ENCODE measurements around the gene TNFRSF1B.
"Not testable (repeated sequence)": the region's sequence is repeated elsewhere in the genome, so short reads cannot be mapped to it uniquely, and the experiment has no call there.

Gene TNFRSF1B

GRCh38 chr1:12222700-12223099, 55.9 kb downstream of the TNFRSF1B start:
- not testable (repeated sequence) for DNase-seq (ENCODE audit: low spot score)

DNA sequence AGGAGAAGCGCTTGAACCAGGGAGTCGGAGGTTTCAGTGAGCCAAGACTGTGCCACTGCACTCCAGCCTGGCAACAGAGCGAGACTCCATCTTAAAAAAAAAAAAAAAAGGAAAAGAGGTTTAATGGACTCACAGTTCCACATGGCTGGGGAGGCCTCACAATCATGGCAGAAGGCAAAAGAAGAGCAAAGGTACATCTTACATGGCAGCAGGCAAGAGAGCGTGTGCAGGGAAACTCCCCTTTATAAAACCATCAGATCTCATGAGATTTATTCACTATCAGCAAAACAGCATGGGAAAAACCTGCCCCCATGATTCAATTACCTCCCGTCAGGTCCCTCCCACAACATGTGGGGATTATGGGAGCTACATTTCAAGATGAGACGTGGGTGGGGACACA, 57.3 kb downstream of the TNFRSF1B start:
- not testable (repeated sequence) for DNase-seq (ENCODE audit: low spot score)

GRCh38 chr1:12228979-12229378, 62.2 kb downstream of the TNFRSF1B start:
- no peak for DNase-seq (ENCODE audit: low spot score)

DNA sequence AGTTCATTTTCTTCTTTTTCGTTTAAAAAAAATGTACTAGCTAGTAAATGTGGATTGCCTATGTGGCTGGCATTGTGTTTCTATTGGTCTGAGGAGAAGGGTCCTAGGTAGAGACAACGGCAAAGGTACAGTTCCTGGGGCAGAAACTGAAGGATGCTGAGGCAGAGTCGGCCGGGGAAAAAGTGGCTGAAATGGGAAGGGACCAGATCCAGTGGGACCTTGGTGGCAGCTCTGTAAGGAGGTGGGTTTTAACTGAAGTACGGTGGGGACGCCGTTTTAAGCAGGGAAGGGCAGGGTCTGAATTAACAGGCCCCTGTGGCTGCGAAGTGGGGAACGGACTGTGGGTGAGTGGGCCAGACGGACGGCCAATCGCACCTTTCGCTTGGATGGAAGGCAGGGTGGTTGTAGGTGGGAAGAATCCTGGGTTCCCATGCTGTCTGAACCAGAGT, 62.6 kb downstream of the TNFRSF1B start:
- no peak for DNase-seq (ENCODE audit: low spot score)

DNA sequence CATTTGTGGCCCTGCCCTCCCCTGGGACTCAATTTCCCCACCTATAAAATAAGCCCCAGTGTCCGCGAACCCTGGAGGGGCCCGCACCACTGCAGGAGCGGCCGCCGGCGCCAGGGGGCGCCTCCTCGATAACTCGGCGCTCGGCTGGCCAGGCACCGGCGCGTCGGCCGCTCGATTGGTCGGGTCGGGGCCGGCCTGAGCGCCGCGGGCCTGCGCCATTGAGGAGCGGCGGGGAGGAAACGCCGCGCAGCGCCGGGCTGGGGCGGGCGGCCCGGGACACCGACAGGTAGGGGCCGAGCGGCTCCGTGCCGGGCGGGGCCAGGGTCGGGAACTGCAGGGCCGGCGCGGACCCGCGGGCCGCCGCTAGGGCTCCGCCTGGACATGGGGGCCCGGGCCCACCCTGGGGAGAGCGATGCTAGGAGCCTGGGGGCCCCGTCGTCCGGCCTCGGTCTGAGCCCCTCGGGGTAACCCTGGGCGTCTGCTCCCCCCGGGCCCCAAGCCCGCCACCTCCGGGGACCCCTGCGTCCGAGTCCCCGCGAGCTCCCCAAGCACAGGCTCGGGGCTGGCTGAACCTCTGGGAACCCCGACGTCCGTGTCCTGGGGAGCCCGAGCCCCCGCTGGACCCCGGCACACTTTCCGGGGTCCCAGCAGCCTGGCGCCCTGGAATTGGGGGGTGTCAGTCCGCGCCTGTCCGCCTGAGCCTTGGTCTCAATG, 63.2 kb downstream of the TNFRSF1B start, which contains the start of gene VPS13D:
TSS of gene VPS13D (plus strand) at position 196 of the 714 bp plus-strand sequence. CDS start 4,237 bp downstream, outside the sequence.
- peak; percentile 76 for DNase-seq (ENCODE audit: low spot score)

- DNase-seq (ENCODE audit: low spot score), result peak; percentile 42
These were observed 63.9 kb downstream of the TNFRSF1B start for GRCh38 chr1:12230549-12231275.

GRCh38 chr1:12231276-12231595, 64.4 kb downstream of the TNFRSF1B start:
- DNase-seq (ENCODE audit: low spot score), result no peak

DNA sequence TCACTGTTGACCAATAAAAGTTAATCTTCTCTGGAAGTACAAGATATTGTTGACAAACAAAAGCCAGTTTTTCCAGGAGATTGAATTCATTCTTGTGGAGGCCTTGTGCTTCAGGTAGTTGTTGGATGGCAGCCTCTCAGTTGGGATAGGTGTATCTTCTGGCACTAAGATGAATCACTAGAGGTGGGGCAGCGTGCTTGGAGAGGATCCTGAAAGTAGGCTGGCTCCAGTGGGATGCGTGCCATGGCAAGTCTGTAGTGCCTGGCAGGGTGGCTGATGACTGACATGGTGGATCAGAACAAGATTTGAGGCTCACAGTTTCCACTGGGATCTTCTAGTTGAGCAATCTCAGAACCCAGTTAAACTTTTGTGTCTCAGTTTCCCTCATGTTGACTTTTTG, 65.4 kb downstream of the TNFRSF1B start:
- DNase-seq (ENCODE audit: low spot score), result no peak

GRCh38 chr1:12244078-12244477, 77.3 kb downstream of the TNFRSF1B start:
- peak; percentile 22 for DNase-seq (ENCODE audit: low spot score)

GRCh38 chr1:12244585-12244984, 77.8 kb downstream of the TNFRSF1B start:
- DNase-seq (ENCODE audit: low spot score), result no peak

GRCh38 chr1:12245116-12245515, 78.3 kb downstream of the TNFRSF1B start:
- no peak for DNase-seq (ENCODE audit: low spot score)

GRCh38 chr1:12245733-12246132, 78.9 kb downstream of the TNFRSF1B start:
- no peak for DNase-seq (ENCODE audit: low spot score)

GRCh38 chr1:12246584-12246983, 79.8 kb downstream of the TNFRSF1B start:
- DNase-seq (ENCODE audit: low spot score), result no peak

DNA sequence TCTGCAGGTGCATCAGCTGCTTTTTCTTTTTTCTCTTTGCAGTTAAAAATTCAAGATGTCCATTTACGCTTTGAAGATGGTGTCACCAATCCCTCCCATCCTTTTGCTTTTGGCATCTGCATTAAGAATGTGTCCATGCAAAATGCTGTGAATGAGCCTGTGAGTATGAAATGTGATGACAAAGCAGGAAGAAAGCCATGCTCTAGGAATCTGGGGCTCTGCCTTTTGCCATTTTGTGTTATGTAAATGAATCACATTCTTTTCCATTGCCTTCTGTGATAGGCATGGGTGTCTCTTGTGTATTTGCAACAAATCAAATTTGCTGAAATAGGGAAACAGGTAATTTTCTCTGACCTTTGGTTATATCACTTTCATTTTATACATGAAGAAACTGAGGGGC, 82.4 kb downstream of the TNFRSF1B start:
- no peak for DNase-seq (ENCODE audit: low spot score)

DNA sequence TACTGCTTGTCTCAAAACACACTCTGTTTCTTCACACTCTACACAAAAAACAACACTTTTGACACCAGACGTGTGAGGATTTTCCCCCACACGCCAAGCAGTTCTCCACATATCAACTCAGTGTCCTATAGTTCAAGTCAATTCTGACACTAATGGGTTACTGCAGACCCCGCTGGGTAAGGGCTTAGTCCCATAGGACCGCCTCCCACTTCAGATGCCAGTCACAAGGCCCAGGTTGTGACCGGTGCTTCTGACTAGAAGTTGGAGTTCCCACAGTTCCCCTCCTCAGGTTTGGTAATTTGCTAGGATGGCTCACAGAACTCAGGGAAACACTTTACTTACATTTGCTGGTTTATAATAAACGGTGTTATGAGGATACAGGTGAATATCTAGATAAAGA, 83.0 kb downstream of the TNFRSF1B start:
- DNase-seq (ENCODE audit: low spot score), result no peak

DNA sequence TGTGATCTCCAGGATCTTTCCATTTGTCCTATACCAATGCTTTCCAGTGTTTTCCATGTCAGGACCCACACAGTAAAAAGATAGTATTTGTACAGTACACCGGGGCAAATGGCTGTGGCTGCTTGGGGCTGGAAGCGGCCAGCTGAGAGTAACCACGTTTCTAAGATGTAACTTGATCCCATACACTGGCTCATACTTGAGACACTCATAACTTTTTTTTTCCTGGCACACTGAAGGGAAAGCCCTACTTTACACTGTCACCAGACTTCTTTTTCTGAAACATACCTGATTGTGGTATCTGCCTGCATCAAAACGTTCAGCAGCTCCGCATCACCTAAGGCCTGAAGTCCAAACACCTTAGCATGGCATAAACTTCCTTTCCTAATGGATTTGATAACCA, 84.7 kb downstream of the TNFRSF1B start:
- DNase-seq (ENCODE audit: low spot score), result no peak

- no peak for DNase-seq (ENCODE audit: low spot score)
These were observed 89.1 kb downstream of the TNFRSF1B start for GRCh38 chr1:12255913-12256312.

DNA sequence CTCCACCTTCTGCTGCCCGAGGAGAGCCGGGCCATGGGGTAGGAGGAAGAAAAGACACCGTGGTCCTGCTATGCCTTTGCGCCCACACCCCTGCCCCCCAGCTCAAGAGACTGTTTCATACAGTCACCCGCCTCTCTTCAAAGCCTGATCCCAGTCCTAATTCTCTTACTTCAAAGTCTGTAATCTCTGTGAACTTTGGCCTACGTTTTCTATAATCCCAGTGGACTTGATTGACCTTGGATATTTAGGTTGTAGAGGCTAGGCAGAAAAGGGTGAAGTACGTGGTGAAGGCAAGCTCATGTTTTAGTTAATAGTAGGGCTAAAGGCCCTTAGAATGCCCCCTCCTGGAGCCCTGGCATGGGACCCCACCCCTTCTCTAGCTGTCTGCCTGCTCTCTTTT, 91.5 kb downstream of the TNFRSF1B start:
- DNase-seq (ENCODE audit: low spot score), result no peak
